Neural crest cell (in vitro differentiated cells): ENCODE measurements around the gene IQCE. TPM values are rescaled to one million over a fixed set of nuclear protein-coding genes. Genes with fewer than 3 reads are reported as not detected.
A peak's percentile ranks its signal among the peaks of the same experiment; 100 is the strongest.

ENCODE experiments used
- DNase-seq: peaks from one replicate; pipeline ENCODE4 v3.0.0; 2021; ENCODE audit warnings: low read depth, mixed read lengths, low spot score
- H3K27ac Mint-ChIP-seq: one replicate; pipeline ENCODE4 v1.8.0; 2021; ENCODE audit warnings: mild to moderate bottlenecking, mixed read lengths; ENCODE audit not compliant: unreplicated experiment
- H3K27me3 Mint-ChIP-seq: 2 replicates; pipeline ENCODE4 v1.8.0; 2021; ENCODE audit warnings: low read depth, mild to moderate bottlenecking, mixed read lengths
- H3K36me3 Mint-ChIP-seq: 2 replicates; pipeline ENCODE4 v1.8.0; 2021; ENCODE audit warnings: low read depth, mild to moderate bottlenecking, mixed read lengths
- H3K4me1 Mint-ChIP-seq: 2 replicates; pipeline ENCODE4 v1.8.0; 2021; ENCODE audit warnings: mixed read lengths
- H3K4me3 Mint-ChIP-seq: one replicate; pipeline ENCODE4 v1.8.0; 2021; ENCODE audit warnings: mild to moderate bottlenecking, mixed read lengths
- H3K9me3 Mint-ChIP-seq: 2 replicates; pipeline ENCODE4 v1.8.0; 2021; ENCODE audit warnings: mixed read lengths
- CTCF ChIP-seq: fragments of 200-600 bp; sonication (generic); conservative IDR thresholded peaks from 2 replicates; pipeline ENCODE4 v1.5.0; 2021; ENCODE audit warnings: antibody characterized with exemption, mild to moderate bottlenecking
- total RNA-seq: library from RNA; stranded (reverse); gene quantifications from 2 replicates; pipeline ENCODE4 v1.2.1, GENCODE V29; 2021

Gene IQCE
- total RNA-seq, 1 donor from 2014 or later = 22.4 TPM

GRCh38 chr7:2576742-2577491 lies 18.1 kb downstream of the IQCE start:
- peaks cover 5% of the 10 kb centered on the region for H3K36me3 Mint-ChIP-seq
- H3K9me3 Mint-ChIP-seq = no peaks in the 10 kb centered on the region
- H3K27me3 Mint-ChIP-seq = no peaks in the 10 kb centered on the region
- DNase-seq = no peak
- no peak overlapping the region for H3K4me3 Mint-ChIP-seq
- TF ChIP-seq CTCF = no peak
- no peak overlapping the region for H3K27ac Mint-ChIP-seq
- H3K4me1 Mint-ChIP-seq = peaks cover 5% of the 10 kb centered on the region

DNA sequence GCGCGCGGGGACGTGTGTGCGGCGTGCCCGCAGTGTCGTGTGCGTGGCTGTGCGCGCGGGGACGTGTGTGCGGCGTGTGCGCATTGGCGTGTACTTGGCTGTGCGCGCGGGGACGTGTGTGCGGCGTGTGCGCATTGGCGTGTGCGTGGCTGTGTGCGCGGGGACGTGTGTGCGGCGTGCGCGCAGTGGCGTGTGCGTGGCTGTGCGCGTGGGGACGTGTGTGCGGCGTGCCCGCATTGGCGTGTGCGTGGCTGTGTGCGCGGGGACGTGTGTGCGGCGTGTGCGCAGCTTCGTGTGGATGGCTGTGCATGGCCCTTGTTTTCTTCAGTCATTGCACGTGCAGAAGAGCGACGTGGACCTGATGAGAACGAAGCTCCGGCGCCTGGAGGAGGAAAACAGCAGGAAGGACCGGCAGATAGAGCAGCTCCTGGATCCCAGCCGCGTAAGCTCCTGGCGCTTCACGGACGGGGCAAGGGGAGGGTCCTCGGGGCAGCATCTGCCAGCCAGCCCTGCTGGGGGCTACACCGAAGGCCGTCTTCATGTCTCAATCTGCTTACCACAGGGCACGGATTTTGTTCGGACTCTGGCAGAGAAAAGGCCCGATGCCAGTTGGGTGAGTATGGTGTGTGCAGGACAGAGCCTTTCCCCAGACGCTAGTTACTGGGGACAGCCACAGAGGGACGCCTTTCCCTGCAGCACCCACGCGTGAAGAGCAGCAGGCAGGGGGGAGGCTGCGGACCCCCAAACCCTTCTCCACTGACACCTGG lies 19.3 kb downstream of the IQCE start:
- H3K4me3 Mint-ChIP-seq = no peak overlapping the region
- peak overlapping the region; percentile 67 for H3K27ac Mint-ChIP-seq
- H3K4me1 Mint-ChIP-seq = peaks cover 9% of the 10 kb centered on the region
- peaks cover 10% of the 10 kb centered on the region for H3K36me3 Mint-ChIP-seq
- no peaks in the 10 kb centered on the region for H3K9me3 Mint-ChIP-seq
- H3K27me3 Mint-ChIP-seq = no peaks in the 10 kb centered on the region
- no peak for TF ChIP-seq CTCF
- no peak for DNase-seq

DNA sequence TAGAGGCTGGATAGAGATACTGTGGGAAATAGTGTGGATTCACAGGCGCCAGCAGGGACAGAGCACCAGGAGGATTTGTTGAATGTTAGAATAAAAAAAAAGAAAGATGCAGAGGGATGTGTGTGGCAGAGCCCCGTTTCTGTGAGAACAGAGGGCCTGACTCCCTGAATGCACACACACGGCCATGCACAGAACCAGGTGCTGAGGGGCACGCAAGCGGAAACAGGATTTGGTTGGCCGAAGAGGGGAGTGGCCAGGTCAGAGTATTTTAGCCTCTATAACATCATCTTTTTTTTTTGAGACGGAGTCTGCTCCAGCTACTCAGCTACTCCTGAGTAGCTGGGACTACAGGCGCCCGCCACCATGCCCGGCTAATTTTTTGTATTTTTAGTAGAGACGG lies 21.9 kb downstream of the IQCE start:
- TF ChIP-seq CTCF = no peak
- H3K27me3 Mint-ChIP-seq = no peaks in the 10 kb centered on the region

GRCh38 chr7:2582006-2582735 lies 23.4 kb downstream of the IQCE start:
- Mint-ChIP-seq H3K27ac (no peak overlapping the region), H3K4me3 (no peak overlapping the region), H3K27me3 (no peaks in the 10 kb centered on the region), H3K4me1 (peaks cover 5% of the 10 kb centered on the region), H3K36me3 (peaks cover 4% of the 10 kb centered on the region), H3K9me3 (no peaks in the 10 kb centered on the region)
- TF ChIP-seq CTCF = no peak
- DNase-seq = no peak

More for the DNA sequence above, 21.9 kb downstream of the IQCE start:
- H3K4me3 Mint-ChIP-seq = no peak overlapping the region
- H3K27ac Mint-ChIP-seq = no peak overlapping the region
- H3K4me1 Mint-ChIP-seq = peaks cover 5% of the 10 kb centered on the region
- H3K36me3 Mint-ChIP-seq = peaks cover 4% of the 10 kb centered on the region
- no peaks in the 10 kb centered on the region for H3K9me3 Mint-ChIP-seq
- no peak for DNase-seq

DNA sequence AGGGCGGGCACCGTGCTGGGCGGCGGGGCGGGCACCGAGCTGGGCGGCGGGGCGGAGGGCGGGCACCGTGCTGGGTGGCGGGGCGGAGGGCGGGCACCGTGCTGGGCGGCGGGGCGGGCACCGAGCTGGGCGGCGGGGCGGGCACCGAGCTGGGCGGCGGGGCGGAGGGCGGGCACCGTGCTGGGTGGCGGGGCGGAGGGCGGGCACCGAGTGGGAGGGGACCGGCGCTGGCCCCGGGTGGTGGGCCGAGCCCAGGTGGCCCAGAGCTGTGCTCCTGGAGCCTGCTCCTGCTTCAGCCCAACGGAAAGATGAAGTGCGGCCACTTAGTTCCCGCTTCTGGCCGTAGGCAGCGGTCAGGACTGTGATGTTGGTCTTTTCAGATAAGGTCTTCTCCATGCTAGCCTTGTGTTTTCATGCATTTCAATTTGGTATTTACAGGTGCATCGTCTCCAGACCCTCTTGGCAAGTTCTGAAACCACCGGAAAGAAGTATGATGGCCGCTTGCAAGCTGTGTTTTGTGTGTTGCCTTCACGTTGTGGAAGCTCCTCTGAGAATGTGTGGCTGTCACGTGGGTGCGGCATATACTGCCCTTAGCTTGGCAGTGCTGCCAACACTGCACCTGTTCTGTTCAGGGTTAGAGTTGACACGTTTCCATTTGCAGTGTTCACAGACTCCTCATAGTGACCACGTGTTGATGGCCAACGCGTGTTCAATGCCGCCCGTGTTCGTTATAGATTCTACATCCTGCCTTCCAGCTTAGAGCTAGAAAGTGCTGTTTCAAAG lies 25.2 kb downstream of the IQCE start:
- Mint-ChIP-seq H3K4me1 (peaks cover 5% of the 10 kb centered on the region), H3K27me3 (no peaks in the 10 kb centered on the region), H3K36me3 (peaks cover 4% of the 10 kb centered on the region), H3K4me3 (no peak overlapping the region), H3K9me3 (no peaks in the 10 kb centered on the region), H3K27ac (peak overlapping the region; percentile 68)
- no peak for DNase-seq
- TF ChIP-seq CTCF = no peak
